HG02642 (cell line): ENCODE results near the gene GNAO1.
A peak's percentile ranks its signal among the peaks of the same experiment; 100 is the strongest.

Source experiments
- ATAC-seq: cut with Tn5 transposase; IDR thresholded peaks from one replicate; pipeline ENCODE4 v1.9.1; 2021; ENCODE audit warnings: mild to moderate bottlenecking; ENCODE audit not compliant: unreplicated experiment, poor library complexity

The GNAO1 gene

DNA sequence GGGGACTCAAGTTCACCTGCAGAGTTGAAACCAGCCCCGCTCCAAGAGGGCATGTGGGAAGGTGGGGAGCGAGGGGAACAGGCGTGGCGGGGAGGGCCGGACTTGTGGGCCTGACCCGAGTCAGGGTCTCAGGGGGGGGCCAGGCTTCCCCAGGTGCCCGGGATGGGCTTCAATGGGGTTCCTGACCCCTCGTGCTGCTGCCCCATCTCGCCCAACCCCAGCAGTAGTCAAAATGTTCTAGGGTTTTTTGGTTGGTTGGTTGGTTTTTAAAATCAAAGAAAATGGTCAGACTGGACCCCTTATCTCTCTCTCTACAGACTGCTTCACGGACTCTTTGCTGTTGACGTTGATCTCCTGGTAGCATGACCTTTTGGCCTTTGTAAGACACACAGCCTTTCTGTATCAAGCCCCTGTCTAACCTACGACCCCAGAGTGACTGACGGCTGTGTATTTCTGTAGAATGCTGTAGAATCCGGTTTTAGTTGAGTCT, 164.5 kb downstream of the GNAO1 start:
- no peak for ATAC-seq

DNA sequence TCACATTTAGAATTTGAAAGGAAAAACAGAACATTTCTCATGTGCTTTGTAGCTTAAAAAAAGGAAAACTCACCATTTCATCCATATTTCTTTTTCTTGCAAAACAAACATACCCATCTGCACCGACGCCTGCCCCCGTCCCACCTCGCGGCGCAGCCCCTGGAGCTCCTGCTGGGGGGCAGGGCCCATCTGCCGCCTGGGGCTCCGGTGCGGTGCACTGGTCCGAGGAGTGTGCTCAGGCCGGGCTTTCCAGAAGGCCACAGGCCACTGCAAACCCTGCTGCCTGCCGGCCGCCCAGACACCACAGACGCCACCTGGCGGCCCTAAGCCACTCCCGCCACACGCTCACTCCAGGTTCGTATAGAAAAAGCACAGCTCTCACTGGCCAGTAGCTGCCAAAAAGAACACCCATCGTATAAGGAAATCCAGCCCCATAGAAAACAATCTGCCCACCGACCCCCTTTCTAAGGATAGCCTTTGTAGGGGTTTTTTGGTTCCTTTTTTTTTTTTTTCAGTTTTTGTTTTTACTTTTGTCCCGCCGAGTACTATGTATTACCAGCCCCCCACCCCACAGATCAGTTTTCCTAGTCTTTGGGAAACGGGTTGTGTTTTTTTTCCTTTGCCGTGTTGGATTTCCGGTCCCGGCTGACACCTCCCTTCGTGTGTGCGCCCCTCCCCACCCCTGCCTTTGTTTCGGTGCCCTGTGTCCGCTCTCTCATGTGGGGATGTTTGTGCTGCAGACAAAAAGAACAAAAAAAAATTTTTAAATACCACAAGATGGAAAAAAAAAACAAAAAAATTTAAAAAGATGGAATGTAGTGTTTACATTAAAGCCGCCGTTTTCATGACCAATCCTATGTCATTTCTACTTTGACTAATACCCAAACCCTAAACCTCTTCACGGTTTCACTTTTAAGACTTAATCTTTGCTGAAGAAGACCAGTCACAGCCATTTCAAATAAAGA, 165.3 kb downstream of the GNAO1 start:
- ATAC-seq = peak; percentile 87

DNA sequence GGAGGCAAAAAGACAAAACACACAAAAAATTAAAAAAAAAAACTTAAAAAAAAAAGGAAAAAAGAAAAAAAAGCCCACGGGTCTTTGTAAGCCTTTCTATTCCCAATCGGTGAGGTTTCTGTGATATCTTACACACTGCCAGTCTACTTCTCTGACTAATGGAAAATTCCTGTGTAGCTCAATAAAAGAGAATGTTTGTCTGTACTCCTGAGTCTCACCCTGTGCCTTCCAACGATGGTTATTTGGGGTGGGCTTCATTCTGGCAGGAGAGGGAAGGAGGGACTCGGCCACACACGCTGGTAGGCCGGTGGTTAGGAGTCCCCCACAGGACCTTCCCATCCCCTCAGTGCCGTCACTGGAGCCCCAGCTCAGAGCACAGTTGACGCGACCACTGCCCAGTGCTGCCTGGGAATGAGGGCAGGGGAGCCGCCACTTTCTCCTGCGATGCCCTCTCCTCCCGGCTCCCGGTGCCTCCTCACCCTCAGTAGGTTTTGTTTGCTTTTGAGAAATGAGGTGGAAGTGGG, 166.0 kb downstream of the GNAO1 start:
- ATAC-seq = no peak

DNA sequence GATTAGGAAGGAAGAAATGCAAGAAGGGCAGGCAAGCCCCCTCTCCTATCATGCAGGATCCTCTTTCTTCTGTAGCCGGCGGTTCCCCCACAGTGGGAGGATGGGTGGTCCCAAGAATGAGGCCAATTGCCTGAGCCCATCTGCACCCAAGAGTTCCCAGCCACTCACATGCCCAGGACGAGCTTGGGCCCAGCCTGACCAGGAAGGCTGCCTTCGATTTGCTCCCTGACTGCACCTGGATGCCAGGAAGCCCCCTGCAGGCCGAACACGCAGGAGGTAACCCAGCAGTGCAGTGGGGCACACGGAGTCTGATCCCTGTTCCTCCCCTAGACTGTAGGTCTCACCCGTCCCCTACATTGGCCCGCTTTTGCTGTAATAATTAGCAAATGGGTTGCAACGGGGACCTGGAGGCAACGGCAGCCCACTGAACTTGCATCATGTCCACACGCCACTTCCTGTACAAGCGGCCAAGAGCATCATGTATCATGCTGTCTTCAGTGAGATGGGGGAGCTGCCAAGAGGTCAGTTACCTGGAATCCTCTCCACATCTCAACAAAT, 166.6 kb downstream of the GNAO1 start:
- no peak for ATAC-seq

DNA sequence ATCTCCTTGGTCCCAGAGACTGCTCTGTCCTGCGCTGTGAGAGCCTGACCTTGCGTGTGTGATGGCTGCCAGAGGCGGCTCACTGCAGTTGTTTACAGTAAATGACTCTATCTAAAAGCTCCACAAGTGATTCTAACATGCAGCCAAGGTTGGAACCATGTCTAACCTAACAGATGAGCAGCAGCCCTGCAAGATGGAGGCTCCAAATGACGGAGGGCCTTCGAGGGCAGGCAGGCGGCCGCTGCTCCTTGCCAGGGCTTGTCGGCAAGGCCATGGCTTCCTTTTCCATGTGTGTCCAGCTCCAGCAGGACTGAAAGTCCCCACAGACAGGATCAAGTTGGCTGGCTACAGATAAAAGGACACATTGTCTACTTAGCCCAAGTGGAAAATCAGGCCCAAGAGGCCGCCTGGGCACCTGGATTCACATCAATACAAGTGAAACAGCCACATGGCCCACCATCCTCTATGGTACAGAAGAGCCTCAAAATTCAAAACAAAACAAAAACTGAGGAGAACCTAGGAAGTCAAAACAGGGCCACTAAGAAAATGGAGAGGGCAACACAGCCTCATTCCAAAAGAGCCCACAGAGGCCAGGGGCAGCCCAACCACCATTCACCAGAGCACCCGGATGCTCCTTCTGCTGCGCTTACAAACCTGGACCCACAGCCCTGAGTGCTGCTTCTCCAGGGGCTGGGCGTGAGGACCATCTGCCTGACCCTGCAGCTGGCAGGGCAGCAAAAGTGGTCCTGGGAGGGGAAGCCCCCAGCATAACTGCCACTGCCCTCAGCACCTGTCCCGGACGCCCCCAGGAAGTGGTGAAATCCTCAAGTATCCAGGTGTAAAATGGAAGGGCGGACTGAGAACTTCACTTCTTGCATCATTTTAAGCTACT, 169.1 kb downstream of the GNAO1 start:
- no peak for ATAC-seq

DNA sequence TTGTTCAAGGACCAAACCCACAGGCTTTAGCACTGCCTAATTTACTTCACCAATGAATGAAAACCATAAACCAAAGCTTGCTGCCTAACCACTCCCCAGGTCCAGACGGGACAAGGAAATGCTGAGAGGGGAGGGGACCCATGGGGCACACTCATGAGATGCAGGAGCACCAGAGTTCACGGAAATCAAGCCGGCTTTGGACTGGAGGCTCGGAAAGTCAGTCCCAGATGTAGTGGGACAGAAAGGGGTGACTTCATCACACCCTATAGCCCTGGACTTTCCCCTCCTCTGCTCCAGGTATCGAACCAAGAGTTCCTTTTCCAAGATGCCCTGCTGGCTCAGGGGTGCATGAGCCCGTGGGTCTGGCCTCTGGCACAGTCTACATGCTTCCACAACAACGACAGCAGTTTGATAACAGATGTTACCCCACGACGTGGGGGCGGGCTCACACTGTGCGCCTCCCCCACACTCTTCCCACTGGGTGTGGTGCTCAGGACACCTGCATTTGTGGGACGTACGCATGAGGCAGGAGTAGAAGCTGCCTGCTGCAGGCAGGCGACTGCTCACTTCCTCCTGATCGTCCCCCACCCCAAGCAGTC, 170.9 kb downstream of the GNAO1 start:
- ATAC-seq = no peak

DNA sequence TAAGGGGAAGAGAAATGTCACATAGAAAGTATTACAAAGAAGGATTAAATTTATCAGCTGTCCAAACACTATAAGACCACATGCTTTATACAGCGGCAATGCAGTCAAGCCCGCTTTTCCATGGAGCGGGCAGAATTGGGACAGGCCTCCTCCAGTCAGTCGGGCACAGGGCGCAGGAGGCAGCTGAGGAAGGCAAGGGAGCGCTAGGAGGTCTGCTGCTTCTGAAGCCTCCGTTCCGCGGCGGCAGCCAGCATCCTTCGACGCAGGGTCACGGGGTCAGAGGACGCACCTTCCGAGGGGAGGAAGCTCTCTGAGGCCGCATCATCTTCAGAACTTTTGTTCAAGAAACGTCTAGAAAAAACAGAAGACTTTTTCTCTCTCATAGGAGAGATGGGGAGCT, 171.4 kb downstream of the GNAO1 start:
- ATAC-seq = no peak

DNA sequence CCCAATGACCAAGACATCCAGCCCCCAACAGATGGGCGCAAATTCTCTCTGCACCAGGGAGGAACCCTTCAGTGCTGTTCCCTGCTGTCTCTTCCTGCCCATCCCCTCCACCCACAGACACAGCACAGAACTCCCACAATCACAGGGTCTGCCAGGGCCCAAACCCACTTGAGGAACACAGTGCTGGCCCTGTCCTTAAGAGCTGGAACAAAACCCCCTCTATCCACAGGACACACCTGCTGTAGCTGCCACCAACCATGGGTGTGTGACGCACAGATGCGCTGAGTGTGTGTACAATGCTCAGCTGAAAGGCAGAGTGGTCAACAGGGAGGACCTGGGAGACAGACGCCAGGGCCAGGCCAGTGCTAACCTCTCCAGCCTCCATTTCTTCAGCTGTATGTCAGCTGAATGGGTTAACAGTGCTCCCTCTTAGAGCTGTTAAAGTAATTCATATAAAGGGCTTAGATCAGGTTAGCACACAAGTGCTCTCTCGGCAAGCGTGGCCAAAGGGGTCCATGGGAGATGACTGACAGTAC, 172.0 kb downstream of the GNAO1 start:
- no peak for ATAC-seq

DNA sequence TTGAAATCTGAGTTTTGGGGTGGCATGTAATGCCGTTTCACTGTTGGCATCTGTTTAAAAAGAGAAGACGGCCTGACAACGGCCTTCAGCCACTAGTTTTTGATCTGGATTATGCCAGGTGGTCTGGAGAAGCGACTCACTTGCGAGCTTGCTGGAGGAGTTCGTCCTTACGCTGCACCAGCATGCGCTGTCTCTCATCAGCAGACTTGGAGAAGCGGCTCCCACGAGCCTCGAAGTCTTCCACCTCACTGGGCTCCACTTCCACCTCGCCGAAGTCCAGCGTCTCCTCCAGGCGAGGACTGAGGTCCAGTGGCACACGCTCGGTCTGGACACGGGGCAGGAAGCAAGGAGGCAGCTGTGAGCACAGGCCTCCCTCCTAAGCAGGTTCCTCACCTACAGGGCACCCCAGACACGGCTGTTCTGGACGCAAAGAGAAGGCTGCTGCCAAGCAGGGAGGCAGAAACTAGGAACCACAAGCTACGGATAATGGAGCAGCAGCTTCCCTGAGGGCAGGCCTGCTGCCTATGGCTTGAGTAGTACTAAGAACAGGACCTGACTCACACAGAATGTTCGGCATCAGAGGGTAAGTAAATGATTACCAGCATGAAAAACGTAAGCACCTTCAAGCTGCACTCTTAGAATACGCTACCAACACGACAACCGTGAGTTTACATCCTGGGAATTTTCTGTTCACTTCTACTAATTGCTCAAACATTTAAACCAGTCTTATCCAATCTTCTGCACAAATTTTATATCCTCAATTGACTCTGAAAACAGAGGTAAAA, 172.7 kb downstream of the GNAO1 start:
- ATAC-seq = no peak

DNA sequence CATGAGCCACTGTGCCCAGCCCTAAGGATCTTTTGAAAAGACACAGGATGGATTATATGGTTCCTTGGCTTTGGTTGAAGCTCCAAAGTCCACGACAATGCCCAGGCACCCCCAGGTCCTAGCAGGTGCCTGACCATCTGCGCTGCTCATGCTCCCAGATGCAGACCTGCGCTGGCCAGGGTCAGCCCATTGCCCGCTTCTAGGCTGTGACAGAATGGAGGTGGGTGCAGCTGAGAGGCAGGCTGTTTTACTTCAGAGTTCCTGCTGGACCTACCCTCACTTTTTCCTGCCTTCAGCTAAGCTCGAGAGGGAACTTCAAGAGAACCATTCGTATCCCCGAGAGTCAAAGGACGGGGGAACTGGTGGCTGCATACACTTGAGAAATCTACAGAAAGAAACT, 173.6 kb downstream of the GNAO1 start:
- no peak for ATAC-seq

DNA sequence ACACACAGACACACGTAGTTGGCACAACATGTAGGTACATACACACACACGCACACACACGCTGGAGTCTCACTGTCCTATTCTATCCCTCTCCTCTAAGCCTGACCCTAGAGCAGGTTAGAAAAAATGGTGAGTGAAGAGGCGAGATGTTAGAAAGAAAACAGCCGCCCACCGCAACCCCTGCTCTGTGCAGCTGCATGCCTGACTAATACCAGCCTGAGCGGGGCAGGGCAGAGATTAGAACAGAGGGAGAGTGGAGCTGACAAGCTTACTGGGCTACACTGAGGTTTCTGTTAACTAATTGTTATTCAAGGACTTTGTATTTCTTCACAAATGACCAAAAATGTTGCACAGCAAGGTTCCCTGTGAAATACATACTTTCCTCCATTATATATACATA, 174.3 kb downstream of the GNAO1 start:
- ATAC-seq = no peak

DNA sequence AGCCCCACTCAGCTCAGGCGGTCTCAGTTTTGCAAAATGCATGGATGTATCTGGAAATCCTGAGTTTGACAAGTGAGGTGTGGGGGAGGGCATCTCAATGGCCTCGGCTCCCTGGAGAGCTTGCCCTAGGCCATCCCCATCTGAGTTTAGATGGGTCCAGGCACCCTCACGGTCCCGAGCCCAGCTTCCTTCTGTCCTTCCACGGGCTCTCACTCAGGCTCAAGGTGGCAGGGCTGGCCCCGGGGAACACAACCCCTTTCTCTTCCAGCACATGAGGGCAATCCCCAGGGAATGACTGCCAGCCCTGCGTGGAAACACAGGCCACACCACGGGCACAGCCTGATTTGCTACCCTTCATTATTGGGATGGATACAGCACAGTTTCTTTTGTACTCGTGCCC, 175.7 kb downstream of the GNAO1 start:
- no peak for ATAC-seq

DNA sequence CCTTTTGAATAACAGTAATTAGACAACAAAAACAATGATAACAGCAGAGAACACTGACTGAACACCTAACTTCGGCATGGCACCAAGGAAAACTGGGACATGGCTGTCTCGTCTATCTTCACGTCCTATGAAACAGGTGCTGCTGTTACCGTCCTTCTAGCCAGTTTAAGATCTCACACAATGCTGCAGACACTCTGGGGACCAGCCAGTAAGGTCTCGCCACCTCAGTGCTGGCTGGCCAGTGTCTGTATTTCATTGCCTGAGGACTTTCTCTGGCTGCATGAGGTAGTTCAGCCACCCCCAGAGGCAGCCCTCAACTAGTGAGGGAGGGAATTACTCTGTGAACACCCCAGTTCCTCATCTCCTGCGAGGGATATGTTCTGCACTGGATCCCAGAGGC, 176.5 kb downstream of the GNAO1 start:
- ATAC-seq = no peak

DNA sequence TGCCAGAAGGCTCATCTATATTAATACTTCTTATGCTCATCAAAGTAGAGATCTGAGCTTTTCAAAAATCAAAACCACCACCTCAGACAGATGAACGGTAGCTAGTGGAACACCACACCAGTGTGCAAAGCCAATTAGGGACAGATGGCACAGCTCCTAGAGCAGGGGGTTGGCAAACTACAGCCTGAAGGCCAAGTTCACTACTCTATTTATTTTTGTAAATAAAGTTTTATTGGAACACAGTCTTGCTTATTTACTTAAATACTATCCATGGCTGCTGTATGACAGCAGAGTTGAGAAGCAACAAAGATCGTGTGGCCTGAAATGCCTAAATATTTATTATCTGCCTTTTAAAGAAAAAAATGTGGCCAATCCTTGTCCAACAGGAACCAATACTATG, 177.3 kb downstream of the GNAO1 start:
- no peak for ATAC-seq

DNA sequence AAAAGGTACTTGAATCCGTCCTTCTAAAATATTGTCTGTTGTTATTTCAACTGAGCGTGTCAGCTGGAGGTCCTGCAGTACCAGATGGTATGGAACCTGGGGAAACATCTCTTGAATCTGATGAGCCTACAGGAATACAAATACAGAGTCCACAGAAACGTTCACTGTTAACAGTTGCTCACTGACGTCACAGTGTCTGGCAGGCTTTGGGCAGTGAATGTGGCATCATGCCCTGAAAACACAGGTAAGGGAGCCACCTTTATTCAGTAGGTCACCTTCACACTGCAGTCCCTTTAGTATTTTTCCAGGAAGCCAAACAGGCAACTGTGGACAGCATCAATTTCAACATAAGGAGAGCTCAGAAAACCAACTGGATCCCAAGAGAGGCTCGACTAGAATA, 177.9 kb downstream of the GNAO1 start:
- ATAC-seq = no peak

DNA sequence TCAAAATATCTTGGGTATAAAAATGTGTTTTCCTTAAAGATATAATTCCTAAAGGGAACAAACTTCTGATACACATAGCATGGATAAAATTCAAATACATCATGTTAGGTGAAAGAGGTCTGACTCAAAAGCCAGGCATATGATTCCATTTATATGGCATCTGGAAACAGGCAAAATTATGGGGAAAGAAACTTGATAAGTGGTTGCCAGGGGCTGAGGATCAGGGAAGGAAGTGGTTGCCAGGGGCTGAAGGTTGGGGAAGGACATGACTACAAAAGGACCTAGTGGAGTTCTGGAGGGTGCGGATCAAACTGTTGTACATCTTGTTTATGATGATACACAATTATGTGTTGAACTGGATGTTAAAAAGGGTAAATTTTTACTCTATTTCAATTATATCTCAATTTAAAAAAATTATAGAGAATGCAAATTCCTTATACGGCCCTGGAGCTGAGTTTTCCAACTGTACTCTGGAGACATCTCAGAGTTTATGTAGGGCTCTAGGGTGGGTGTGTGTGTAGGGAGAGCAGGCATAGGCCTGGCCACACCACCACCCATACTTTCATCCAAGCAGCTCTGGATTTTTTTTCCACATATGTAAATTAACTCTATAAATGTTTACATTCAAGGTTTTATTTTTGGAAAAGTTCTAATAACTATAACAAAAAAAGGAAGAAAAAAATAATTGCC, 179.0 kb downstream of the GNAO1 start:
- no peak for ATAC-seq

DNA sequence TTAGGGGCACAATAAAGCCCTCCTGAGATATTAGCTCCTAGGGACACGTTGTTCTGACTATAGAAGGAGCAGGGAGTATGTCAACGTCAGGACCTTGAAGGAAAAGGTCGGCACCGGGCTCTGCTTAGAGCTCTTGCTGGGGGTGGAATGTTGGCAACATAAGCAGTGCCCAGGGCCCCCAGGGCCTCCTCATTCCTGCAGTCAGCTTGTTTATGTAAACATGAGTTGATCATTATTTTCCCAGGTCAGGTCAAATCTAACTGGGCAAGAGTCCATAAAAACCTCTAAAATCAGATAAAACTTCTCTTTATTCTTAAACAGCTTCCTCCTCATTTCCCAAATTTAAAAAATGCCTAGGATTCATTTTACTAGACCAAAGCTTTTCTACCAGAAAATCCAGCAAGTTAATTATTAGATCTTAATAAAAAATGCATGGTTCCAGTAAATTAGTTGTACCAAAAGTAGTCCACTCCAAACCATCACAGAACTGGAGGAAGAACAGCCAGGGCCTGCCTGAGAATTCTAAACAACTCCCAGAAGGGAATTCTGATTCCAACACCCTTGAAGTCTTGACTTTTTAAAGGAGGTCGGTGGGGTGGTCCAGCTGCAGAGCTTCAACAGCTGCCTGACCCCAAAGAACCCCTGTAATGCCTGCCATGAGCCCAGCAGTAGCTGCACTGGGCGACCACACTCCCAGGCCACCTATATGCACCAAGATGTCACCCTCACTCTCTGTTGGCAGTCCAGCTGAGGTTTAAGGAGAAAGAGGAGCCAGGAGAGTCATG, 179.8 kb downstream of the GNAO1 start:
- no peak for ATAC-seq

DNA sequence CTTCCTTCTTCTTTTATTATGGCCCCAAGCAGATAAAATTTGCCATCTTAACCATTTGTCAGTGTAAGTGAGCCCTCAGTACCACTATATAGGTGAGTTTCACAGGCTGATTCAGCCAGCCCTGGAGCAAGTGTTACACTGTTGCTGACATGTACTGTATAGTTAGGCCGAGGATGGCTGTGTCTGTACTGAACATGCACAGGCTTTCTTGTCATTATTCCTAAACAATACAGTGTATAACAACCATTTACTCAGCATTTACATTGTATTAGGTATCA, 180.3 kb downstream of the GNAO1 start:
- ATAC-seq = no peak
